Transverse colon (tissue), 3 donors: ENCODE data around the gene GRM4.

Experiments
- CTCF ChIP-seq, 5 experiments: fragments of 200-600 bp in 3 of 5; fragments of 450-650 bp in 2 of 5; sonication (generic) in 3 of 5; IDR thresholded peaks; 1 replicate in 2 of 5; 2 replicates in 3 of 5; pipeline ENCODE4 v1.5.1; 2016 to 2017; ENCODE audit warnings: antibody characterized with exemption in 5 of 5, inconsistent platforms in 3 of 5, mild to moderate bottlenecking in 2 of 5, moderate library complexity in 1 of 5
- EP300 ChIP-seq: sonication (generic); formaldehyde crosslinking; IDR thresholded peaks from one replicate; pipeline ENCODE4 v1.6.1; 2017; ENCODE audit warnings: antibody characterized with exemption, low read depth
- POLR2A ChIP-seq: fragments of 450-650 bp; IDR thresholded peaks from one replicate; pipeline ENCODE4 v1.6.1; 2016; ENCODE audit warnings: antibody characterized with exemption, mild to moderate bottlenecking, moderate library complexity

DNA sequence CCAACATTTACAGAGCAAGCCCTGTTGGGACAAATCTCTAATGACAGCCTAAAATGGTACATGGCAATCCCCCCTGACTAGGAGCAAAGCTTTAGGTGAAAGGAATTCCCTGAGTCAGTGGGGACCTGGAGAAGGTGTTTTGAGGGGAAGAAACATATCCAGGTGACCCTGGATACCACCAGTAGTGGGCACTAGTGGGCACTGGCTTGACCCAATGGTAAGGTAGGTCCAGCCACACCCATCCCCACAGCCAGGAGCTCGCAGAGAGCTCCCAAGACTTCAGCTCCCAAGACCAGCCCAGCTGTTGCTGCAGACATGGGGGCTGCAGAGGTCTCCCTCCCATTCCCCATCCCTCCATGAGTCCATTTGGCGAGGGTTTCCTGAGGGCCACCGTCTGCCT is 19.5 kb downstream of the GRM4 start:
- TF ChIP-seq CTCF (IDR thresholded peaks at IDR 0.05) (no peak), POLR2A (no peak), EP300 (no peak)
